Transverse colon (tissue), 4 donors: Measurements from ENCODE around the gene MADD.

Experiments used
- CTCF ChIP-seq, 5 experiments: fragments of 200-600 bp in 3 of 5; fragments of 450-650 bp in 2 of 5; sonication (generic) in 3 of 5; IDR thresholded peaks; 1 replicate in 2 of 5; 2 replicates in 3 of 5; pipeline ENCODE4 v1.5.1; 2016 to 2017; ENCODE audit warnings: antibody characterized with exemption in 5 of 5, inconsistent platforms in 3 of 5, mild to moderate bottlenecking in 2 of 5, moderate library complexity in 1 of 5
- EP300 ChIP-seq: sonication (generic); formaldehyde crosslinking; IDR thresholded peaks from one replicate; pipeline ENCODE4 v1.6.1; 2017; ENCODE audit warnings: antibody characterized with exemption, low read depth
- POLR2A ChIP-seq: fragments of 450-650 bp; IDR thresholded peaks from one replicate; pipeline ENCODE4 v1.6.1; 2016; ENCODE audit warnings: antibody characterized with exemption, mild to moderate bottlenecking, moderate library complexity
- POLR2AphosphoS5 ChIP-seq, 3 donors: sonication (generic); formaldehyde crosslinking; IDR thresholded peaks; one replicate each; pipeline ENCODE4 v1.6.1; 2016; ENCODE audit warnings: antibody characterized with exemption in 3 of 3

GRCh38 chr11:47374720-47375019 is 104.7 kb downstream of the MADD start:
- no peak for TF ChIP-seq CTCF (IDR thresholded peaks at IDR 0.05)
- no peak for TF ChIP-seq POLR2A
- TF ChIP-seq POLR2AphosphoS5 (IDR thresholded peaks at IDR 0.05), result no peak
- TF ChIP-seq EP300, result no peak
